Measurements from ENCODE around the gene NXPE4. TPM values are rescaled to one million over a fixed set of nuclear protein-coding genes. Genes with fewer than 3 reads are reported as not detected.
"Not testable (repeated sequence)": the region's sequence is repeated elsewhere in the genome, so short reads cannot be mapped to it uniquely, and the experiment has no call there.

The NXPE4 gene
- total RNA-seq, 2 donors from 2014 or later: not detected

DNA sequence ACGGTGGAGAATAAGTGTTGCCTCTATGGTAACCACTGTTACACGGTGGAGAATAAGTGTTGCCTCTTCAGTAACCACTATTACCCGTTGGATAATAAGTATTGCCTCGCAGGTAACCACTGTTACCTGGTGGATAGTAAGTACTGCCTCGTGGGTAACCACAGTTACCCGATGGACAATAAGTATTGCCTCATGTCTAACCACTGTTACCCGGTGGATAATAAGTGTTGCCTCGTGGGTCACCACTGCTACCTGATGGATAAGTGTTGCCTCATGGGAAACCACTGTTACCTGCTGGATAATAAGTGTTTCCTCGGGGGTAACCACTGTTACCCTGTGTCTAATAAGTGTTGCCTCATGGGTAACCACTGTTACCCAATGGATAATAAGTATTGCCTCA, 16.6 kb upstream of the NXPE4 start:
- DNase-seq (ENCODE audit: low spot score); intact Hi-C loops (cut with DNase I): not testable (repeated sequence)

DNA sequence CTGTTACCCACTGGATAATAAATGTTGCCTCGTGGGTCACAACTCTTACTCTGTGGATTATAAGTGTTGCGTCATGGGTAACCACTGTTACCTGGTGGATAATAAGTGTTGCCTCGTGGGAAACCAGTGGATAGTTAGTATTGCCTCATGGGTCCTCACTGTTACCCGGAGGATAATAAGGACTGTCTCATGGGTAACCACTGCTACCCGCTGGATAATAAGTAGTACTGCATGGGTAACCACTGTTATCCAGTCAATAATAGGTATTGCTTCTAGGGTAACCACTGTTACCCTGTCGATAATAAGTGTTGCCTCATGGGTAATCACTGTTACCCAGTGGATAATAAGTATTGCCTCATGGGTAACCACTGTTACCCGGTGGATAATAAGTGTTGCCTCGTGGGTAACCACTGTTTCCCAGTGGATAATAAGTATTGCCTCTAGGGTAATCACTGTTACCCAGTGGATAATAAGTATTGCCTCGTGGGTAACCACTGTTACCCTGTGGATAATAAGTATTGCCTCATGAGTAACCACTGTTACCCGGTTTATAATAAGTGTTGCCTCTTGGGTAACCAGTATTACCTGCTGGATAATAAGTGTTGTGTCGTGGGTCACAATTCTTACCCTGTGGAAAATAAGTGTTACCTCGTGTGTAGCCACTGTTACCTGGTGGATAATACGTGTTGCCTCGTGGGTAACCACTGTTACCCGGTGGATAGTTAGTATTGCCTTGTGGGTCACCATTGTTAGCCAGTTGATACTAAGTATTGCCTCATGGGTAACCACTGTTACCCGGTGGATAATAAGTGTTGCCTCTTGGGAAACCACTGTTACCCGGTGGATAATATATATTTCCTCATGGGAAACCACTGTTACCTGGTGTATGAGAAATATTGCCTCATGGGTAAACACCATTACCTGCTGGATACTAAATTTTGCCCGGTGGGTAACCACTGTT, 15.7 kb upstream of the NXPE4 start:
- DNase-seq (ENCODE audit: low spot score): no peak
- intact Hi-C loops (cut with DNase I): no loop called here

DNA sequence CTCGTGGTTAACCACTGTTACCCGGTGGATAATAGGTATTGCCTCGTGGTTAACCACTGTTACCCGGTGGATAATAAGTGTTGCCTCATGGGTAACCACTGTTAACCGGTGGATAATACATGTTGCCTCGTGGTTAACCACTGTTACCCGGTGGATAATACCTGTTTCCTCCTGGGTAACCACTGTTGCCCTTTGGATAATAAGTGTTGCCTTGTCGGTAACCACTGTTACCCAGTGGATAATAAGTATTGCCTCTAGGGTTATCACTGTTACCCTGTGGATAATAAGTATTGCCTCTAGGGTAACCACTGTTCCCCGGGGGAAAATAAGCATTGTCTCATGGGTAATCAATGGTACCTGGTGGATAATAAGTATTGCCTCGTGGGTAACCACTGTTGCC, 15.0 kb upstream of the NXPE4 start:
- intact Hi-C loops (cut with DNase I): no loop called here
- no peak for DNase-seq (ENCODE audit: low spot score)

DNA sequence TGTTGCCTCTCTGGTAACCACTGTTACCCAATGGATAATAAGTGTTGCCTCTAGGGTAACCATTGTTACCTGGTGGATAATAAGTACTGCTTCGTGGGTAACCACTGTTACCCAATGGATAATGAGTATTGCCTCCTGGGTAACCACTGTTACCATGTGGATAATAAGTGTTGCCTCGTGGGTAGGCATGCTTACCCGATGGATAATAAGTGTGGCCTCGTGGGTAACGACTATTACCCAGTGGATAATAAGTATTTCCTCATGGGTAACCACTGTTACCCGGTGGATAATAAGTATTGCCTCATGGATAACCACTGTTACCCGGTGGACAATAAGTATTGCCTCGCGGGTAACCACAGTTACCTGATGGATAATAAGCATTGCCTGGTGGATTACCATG, 13.8 kb upstream of the NXPE4 start:
- intact Hi-C loops (cut with DNase I): no loop called here
- DNase-seq (ENCODE audit: low spot score): no peak

DNA sequence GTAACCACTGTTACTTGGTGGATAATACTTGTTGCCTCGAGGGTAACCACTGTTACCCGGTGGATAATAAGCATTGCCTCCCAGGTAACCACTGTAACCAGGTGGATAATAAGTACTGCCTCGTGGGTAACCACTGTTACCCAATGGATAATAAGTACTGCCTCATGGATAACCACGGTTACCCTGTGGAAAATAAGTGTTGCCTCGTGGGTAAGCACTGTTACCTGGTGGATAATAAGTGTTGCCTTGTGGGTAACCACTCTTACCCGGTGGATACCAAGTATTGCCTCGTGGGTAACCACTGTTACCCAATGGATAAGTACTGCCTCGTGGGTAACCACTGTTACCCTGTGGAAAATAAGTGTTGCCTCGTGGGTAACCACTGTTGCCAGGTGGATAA, 13.0 kb upstream of the NXPE4 start:
- DNase-seq (ENCODE audit: low spot score); intact Hi-C loops (cut with DNase I): not testable (repeated sequence)

DNA sequence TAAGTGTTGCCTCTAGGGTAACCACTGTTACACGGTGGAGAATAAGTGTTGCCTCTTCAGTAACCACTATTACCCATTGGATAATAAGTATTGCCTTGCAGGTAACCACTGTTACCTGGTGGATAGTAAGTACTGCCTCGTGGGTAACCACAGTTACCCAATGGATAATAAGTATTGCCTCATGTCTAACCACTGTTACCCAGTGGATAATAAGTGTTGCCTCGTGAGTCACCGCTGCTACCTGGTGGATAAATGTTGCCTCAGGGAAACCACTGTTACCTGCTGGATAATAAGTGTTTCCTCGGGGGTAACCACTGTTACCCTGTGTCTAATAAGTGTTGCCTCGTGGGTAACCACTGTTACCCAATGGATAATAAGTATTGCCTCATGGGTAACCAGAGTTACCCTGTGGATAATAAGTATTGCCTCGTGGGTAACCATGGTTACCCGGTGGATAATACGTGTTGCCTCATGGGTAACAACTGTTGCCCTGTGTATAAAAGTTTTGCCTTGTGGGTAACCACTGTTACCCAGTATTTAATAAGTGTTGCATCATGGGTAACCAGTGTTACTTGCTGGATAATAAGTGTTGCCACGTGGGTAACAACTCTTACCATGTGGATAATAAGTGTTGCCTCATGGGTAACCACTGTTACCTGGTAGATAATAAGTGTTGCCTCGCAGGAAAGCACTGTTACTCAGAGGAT, 12.3 kb upstream of the NXPE4 start:
- intact Hi-C loops (cut with DNase I): no loop called here
- DNase-seq (ENCODE audit: low spot score): no peak

DNA sequence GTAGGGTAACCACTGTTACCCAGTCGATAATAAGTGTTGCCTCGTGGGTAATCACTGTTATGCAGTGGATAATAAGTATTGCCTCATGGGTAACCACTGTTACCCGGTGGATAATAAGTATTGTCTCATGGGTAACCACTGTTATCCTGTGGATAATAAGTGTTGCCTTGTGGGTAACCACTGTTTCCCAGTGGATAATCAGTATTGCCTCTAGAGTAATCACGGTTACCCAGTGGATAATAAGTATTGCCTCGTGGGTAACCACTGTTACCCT, 11.2 kb upstream of the NXPE4 start:
- intact Hi-C loops (cut with DNase I); DNase-seq (ENCODE audit: low spot score): not testable (repeated sequence)

DNA sequence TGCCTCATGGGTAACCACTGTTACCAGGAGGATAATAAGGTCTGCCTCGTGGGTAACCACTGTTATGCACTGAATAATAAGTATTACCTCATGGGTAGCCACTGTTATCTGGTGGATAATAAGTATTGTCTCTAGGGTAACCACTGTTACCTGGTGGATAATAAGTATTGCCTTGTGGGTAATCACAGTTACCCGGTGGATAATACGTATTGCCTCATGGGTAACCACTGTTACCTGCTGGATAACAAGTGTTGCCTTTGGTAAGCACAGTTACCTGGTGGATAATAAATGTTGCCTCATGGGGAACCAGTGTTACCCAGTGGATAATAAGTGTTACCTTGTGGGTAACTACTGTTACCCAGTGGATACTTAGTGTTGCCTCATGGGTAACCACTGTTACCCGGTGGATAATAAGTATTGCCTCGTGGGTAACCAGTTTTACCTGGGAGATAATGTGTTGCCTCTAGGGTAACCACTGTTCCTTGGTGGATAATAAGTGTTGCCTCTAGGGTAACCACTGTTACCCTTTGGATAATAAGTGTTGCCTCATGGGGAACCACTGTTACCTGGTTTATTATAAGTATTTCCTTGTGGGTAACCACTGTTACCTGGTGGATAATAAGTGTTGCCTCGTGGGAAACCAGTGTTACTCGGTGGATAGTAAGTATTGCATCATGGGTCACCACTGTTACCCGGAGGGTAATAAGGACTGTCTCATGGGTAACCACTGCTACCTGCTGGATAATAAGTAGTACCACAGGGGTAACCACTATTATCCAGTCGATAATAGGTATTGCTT, 10.6 kb upstream of the NXPE4 start:
- intact Hi-C loops (cut with DNase I): no loop called here
- DNase-seq (ENCODE audit: low spot score): no peak

DNA sequence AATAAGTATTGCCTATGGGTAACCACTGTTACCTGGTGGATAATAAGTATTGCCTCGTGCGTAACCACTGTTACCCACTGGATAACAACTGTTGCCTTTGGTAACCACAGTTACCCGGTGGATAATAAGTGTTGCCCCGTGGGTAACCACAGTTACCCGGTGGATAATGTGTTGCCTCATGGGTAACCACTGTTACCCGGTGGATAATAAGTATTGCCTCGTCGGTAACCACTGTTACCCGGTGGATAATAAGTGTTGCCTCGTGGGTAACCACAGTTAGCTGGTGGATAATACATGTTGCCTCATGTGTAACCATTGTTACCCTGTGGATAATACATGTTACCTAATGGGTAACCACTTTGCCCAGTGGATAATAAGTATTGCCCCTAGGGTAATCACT, 9.8 kb upstream of the NXPE4 start:
- DNase-seq (ENCODE audit: low spot score): no peak
- intact Hi-C loops (cut with DNase I): no loop called here

DNA sequence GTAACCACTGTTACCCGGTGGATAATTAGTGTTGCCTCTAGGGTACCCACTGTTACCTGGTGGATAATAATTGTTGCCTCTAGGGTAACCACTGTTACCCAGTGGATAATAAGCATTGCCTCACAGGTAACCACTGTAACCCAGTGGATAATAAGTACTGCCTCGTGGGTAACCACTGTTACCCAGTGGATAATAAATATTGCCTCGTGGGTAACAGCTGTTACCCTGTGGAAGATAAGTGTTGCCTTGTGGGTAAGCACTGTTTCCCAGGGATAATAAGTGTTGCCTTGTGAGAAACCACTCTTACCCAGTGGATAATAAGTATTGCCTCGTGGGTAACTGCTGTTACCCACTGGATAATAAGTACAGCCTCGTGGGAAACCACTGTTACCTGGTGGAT, 9.3 kb upstream of the NXPE4 start:
- intact Hi-C loops (cut with DNase I): no loop called here
- no peak for DNase-seq (ENCODE audit: low spot score)

DNA sequence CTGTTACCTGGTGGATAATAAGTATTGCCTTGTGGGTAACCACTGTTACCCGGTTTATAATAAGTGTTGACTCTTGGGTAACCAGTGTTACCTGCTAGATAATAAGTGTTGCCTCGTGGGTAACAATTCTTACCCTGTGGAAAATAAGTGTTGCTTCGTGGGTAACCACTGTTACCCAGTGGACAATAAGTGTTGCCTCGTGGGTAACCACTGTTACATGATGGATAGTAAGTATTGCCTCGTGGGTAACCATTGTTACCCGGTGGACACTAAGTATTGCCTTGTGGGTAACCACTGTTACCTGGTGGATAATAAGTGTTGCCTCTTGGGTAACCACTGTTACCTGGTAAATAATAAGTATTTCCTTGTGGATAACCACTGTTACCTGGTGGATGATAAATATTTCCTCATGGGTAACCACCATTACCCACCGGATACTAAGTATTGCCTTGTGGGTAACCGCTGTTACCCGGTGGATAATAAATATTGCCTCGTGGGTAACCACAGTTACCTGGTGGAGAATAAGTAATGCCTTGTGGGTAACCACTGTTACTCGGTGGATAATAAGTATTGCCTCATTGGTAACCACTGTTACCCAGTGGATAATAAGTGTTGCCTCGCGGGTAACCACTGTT, 8.7 kb upstream of the NXPE4 start:
- no peak for DNase-seq (ENCODE audit: low spot score)
- intact Hi-C loops (cut with DNase I): no loop called here

DNA sequence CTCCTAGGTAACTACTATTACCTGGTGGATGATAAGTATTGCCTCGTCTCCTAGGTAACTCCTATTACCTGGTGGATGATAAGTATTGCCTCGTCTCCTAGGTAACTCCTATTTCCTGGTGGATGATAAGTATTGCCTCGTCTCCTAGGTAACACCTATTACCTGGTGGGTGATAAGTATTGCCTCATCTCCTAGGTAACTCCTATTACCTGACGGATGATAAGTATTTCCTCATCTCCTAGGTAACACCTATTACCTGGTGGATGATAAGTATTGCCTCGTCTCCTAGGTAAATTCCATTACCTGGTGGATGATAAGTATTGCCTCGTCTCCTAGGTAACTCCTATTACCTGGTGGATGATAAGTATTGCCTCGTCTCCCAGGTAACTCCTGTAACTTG, 7.6 kb upstream of the NXPE4 start:
- intact Hi-C loops (cut with DNase I); DNase-seq (ENCODE audit: low spot score): not testable (repeated sequence)

DNA sequence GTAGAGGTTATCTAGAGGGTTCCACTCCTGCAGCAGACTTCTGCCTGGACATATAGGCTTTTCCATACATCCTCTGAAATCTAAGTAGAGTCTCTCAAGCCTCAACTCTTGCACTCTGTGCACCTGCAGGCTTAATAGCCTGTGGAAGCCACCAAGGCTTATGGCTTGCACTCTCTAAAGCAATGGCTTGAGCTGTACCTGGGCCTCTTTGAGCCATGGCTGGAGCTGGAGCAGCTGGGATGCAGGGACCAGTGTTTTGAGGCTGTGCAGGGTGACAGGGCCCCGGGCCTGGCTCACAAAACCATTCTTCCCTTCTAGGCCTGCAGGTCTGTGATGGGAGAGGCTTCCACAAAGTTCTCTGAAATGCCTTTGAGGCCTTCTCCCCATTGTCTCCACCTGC, 2.9 kb upstream of the NXPE4 start:
- intact Hi-C loops (cut with DNase I): loop anchor here in 1 of 2 donors (5.0 kb wide), 1 partner anchor 1204 kb away; no protein-coding TSS in a partner anchor

DNA sequence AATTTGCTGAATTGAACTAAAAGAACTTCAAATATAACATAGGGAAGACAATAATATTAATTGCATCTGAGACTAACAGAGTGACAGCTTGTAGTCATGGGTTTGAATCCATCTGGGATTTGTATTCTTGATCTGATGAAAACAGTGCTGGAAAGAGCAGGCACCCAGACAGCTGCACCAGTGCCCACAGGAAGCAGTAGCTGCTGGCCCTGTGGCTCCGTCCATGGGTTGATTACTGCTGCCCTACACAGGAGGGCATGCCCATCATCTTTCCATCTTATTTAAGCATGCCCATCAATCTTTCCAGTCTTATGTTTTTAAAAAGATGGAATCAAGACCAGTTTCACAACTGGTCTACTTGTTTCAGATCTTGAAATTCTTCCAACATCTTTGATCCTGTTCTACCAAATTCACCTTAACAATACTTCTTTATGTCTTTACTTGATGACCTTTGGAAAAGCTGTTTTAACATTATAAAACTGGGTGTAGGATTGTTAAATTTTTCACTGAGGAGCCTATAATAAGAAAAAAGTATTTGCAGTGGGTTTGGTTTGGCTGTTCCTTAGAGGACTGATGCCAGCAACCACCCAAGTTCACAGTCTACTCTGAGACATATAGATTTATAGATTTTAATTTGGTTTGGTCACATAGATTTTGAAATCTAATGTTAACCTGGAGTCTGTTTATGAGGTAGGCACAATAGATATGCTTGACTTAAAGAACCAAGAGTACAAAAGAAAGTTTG, 761 bp upstream of the NXPE4 start:
- intact Hi-C loops (cut with DNase I): loop anchor here in 1 of 2 donors (5.0 kb wide), 1 partner anchor 1206 kb away; no protein-coding TSS in a partner anchor
- no peak for DNase-seq (ENCODE audit: low spot score)

More for the DNA sequence above, 2.9 kb upstream of the NXPE4 start:
- DNase-seq (ENCODE audit: low spot score): no peak

DNA sequence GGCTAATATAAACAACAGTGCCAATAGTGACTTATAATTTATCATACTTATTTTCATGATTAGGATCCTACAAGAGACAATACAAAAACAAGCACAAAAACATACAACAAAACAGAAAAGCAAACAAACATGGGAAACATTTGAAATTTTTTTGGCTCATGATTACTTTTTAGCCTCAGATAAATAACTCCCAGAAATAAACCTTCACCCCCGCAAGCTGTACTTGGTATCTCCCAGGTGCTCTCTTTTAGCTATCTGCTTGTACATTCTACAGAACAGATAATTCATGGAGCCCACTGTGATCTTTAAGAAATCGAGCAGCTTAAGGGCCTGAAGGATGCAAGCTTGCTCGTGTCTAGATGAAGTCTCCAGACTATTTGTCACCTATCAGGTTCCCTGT, 883 bp downstream of the NXPE4 start:
- no peak for DNase-seq (ENCODE audit: low spot score)

DNA sequence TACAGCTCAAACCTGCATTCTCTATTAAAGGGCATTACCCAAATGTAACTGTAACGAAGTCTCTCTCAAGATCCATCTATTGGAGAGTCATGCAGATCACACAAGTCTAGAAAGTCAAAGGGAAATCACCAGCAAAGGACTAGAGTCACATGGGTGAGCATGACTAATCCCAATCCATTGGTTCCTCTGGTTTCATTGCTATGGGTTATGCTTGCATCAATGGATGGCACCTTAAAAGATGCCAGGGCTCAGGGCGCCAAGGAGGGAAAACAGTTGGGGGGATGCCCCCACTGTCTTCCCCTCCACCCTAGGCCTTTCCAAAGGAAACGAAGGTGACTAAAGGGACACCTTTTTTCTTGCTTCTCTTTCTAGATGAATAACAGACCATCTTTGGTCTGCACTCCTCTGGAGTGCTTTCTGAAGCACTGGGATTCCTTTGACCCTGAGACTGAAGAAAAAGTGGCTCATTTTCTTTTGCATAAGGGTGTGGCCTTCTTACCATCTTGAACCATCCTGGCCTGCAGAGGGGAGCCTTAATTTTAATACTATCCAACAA, 8.1 kb downstream of the NXPE4 start:
- intact Hi-C loops (cut with DNase I): no loop called here
- DNase-seq (ENCODE audit: low spot score): no peak

More for the DNA sequence above, 883 bp downstream of the NXPE4 start:
- intact Hi-C loops (cut with DNase I): loop anchor here in 1 of 2 donors (5.0 kb wide), 1 partner anchor 1208 kb away; no protein-coding TSS in a partner anchor

DNA sequence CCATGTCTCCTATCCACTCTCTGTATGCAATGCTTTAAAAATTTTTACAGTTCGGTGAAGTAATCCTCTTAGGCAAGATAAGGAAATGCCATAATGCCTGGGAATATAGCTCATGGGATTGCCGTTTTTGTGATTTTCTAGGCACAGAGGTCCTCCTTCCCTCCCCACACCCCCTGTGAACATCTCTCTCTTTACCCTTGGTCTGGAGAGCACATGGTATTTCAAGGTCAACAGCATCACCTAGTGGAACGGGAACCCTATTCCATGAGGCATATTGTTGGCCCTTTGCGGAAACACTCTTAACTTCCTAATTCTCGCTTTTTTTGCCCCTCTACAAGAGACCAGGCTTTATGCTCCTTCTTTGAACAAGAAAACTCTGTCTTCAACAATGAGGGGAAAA, 8.8 kb downstream of the NXPE4 start:
- intact Hi-C loops (cut with DNase I): no loop called here
- DNase-seq (ENCODE audit: low spot score): no peak

DNA sequence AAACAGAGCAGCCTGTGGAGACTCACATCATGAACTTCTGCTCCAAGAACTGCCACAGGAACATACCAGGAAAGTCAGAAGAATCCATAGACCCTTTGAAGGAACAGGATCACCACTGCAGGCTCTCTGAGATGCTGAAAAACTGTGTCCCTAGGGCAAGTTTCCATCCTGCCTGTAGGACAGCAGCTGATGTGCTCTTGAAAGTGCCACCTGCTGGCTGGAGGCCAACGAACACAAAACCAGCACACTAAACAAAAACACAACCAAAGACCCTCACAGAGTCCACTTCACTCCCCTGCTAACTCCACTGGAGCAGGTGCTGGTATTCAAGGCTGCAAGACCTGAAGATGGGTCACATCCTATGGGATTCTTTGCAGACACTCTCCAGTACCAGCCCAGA, 23.9 kb downstream of the NXPE4 start:
- no peak for DNase-seq (ENCODE audit: low spot score)
- intact Hi-C loops (cut with DNase I): no loop called here
